ENCODE measurements around the gene PELI2. TPM values are rescaled to one million over a fixed set of nuclear protein-coding genes. Genes with fewer than 3 reads are reported as not detected.

Gene PELI2
- total and polyA plus RNA-seq, 9 donors: 13.0 to 36.8 (median 28.5) TPM

- intact Hi-C loops (cut with DNase I): loop anchor here in 1 of 4 donors (10.0 kb wide), 1 partner anchor 83 kb away; no protein-coding TSS in a partner anchor
- no peak overlapping the region for H3K4me3 ChIP-seq
- no peak for TF ChIP-seq CTCF (IDR thresholded peaks at IDR 0.05)
- no peak for TF ChIP-seq POLR2A (IDR thresholded peaks at IDR 0.05)
- TF ChIP-seq EP300 (IDR thresholded peaks at IDR 0.05): no peak
- H3K4me1 ChIP-seq (ENCODE audit: insufficient read depth): peaks cover 8% of the 10 kb centered on the region
- H3K27me3 ChIP-seq: no peaks in the 10 kb centered on the region
- no peaks in the 10 kb centered on the region for H3K36me3 ChIP-seq
- WGBS, 3 donors: 82 to 90% (median 83%) methylated on average over 3 of the region's 3 CpGs
- no peaks in the 10 kb centered on the region for H3K9me3 ChIP-seq
- DNase-seq: no peak
- H3K27ac ChIP-seq: no peak overlapping the region
Measured at GRCh38 chr14:56207626-56208292, 89.5 kb downstream of the PELI2 start.

- Histone ChIP-seq H3K36me3 (no peaks in the 10 kb centered on the region), H3K4me3 (no peak overlapping the region), H3K4me1 (ENCODE audit: insufficient read depth) (peaks cover 8% of the 10 kb centered on the region), H3K27ac (no peak overlapping the region), H3K9me3 (no peaks in the 10 kb centered on the region), H3K27me3 (no peaks in the 10 kb centered on the region)
- TF ChIP-seq POLR2A (IDR thresholded peaks at IDR 0.05): no peak
- no peak for TF ChIP-seq CTCF (IDR thresholded peaks at IDR 0.05)
- TF ChIP-seq EP300 (IDR thresholded peaks at IDR 0.05): no peak
- intact Hi-C loops (cut with DNase I): loop anchor here in 1 of 4 donors (10.0 kb wide), 1 partner anchor 84 kb away; no protein-coding TSS in a partner anchor
- DNase-seq: no peak
- WGBS, 3 donors: 88% methylated on average over 3 of the region's 3 CpGs
Measured at GRCh38 chr14:56208520-56208919, 90.3 kb downstream of the PELI2 start.

GRCh38 chr14:56210571-56210970, 92.4 kb downstream of the PELI2 start:
- Histone ChIP-seq H3K36me3 (no peaks in the 10 kb centered on the region), H3K4me3 (no peak overlapping the region), H3K27me3 (no peaks in the 10 kb centered on the region), H3K4me1 (ENCODE audit: insufficient read depth) (peaks cover 12% of the 10 kb centered on the region), H3K9me3 (no peaks in the 10 kb centered on the region), H3K27ac (no peak overlapping the region)
- intact Hi-C loops (cut with DNase I): no loop called here
- no peak for DNase-seq
- no peak for TF ChIP-seq EP300 (IDR thresholded peaks at IDR 0.05)
- TF ChIP-seq CTCF (IDR thresholded peaks at IDR 0.05): no peak
- TF ChIP-seq POLR2A (IDR thresholded peaks at IDR 0.05): no peak
- 84 to 91% (median 88%) methylated on average over 2 of the region's 2 CpGs for WGBS, 3 donors

- H3K36me3 ChIP-seq: no peaks in the 10 kb centered on the region
- H3K4me1 ChIP-seq (ENCODE audit: insufficient read depth): peaks cover 10% of the 10 kb centered on the region
- H3K27me3 ChIP-seq: no peaks in the 10 kb centered on the region
- H3K4me3 ChIP-seq: no peak overlapping the region
- H3K27ac ChIP-seq: no peak overlapping the region
- intact Hi-C loops (cut with DNase I): no loop called here
- H3K9me3 ChIP-seq: no peaks in the 10 kb centered on the region
- TF ChIP-seq POLR2A (IDR thresholded peaks at IDR 0.05) (no peak), CTCF (IDR thresholded peaks at IDR 0.05) (no peak), EP300 (IDR thresholded peaks at IDR 0.05) (no peak)
- DNase-seq: no peak
- WGBS, 3 donors: 88 to 93% (median 91%) methylated on average over 3 of the region's 3 CpGs
Measured at GRCh38 chr14:56211084-56211483, 92.9 kb downstream of the PELI2 start.

Measured in ovary (tissue), 9 donors.